Measurements from ENCODE around the gene SLC12A7.
A peak's percentile ranks its signal among the peaks of the same experiment; 100 is the strongest.

Gene SLC12A7

DNA sequence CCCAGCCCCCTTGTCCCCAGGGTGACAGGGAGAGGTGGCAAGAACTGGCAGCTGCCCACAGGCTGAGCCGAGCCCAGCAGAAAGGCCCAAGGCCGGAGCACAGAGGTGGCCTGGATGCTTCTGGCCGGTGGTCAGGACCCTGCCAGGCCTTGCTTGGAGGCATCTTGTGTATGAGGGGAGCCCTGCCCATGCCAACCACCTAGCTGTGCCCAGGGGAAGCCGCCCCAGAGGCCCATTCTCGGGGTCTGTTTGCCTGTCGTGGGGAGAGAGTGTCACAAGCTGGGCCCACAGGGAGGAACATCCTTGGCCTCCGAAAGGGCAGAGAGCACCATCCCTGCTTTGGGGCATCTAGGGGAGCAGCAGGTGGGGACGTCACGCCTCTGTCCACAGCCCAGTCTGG lies 93.3 kb downstream of the SLC12A7 start:
- DNase-seq (ENCODE audit: low spot score), result no peak

DNA sequence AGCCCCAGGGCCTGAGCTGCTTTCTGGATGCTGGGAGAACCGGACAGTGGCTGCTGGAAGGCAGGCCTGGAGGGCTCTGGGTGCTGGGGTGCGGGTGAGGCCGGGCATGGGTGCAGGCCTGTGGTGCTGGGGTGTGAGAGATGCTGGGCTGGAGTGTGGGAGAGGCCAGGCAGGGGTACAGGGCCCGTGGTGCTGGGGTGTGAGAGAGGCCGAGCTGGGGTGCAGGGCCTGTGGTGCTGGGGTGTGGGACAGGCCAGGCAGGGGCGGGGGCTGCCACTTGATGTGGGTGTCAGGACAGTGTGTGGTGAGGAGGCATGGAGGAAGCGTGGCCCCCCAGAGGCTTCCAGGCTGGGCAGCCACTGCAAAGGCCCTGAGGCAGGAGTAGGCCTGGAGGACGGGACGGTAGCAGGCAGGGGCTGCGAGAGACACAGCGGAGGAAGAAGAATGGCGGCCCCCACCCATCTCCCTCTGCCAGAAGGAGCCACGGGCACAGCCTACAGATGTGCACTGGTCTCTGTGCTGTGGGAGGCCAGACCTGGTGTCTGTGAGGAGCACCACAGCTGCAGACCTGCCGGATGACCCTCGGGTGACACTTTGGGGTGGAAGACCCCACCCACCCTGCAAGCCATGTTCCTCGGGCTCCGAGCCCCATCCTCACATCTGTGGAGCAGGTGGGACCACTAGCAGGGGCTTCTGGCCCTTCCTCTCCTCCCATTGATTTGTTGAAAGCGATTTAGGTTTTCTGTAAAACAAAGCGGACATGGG lies 94.0 kb downstream of the SLC12A7 start:
- no peak for DNase-seq (ENCODE audit: low spot score)

DNA sequence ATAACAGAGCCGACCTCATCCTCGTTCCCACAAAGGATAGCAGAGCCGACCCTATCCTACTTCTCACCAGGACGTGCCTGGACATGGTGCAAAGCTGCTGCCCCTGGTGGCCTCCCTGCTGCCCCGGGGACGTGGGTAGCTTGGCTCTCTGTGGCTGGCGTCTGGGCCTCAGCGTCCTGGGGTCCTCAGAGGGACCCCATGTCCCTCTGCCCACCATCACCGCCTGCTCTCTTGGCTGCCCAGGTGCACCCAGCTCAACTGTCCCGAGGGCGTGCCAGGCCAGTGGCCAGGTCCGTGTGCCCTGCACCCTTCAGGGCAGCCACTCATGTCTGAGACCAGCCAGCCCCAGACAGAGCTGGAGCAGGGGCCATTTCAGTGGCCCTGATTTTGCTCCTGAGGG lies 94.8 kb downstream of the SLC12A7 start:
- DNase-seq (ENCODE audit: low spot score), result no peak

DNA sequence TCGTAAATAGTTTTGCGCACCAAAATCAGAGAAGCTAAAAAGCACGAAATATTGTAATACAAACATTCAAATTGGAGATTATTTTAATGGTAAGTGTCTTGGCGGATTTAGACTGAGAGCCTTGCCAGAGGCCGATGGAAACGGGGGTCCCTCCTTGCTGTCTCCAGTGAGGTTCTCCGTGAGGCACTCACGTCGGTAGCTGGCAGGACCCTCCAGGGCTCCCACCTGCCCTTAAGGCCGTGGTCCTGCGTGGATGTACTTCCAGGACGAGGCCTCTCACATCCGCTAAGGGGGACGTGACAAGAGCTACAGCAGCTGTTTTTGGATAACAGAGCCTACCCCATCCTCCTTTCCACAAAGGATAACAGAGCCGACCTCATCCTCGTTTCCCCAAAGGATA lies 95.4 kb downstream of the SLC12A7 start:
- no peak for DNase-seq (ENCODE audit: low spot score)

DNA sequence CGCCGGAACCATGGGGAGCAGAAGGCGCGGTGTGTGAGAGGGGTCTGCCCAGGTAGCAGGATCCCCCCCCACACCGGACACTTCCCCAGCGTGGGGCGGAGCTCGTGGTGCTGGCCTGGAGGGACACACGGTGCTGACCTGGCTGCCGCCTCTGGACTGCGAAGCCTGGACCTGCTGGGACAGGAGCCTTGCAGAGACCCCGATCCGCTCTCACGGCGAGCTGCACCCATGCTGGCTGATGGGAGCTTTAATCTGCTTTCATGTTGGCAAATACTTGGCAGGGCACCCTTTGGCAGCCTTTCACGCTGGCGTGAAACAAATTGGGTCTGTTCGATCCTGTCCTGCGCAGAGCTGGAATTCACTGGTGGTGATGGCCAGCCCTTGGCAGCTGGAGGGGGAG lies 95.8 kb downstream of the SLC12A7 start:
- DNase-seq (ENCODE audit: low spot score), result no peak

DNA sequence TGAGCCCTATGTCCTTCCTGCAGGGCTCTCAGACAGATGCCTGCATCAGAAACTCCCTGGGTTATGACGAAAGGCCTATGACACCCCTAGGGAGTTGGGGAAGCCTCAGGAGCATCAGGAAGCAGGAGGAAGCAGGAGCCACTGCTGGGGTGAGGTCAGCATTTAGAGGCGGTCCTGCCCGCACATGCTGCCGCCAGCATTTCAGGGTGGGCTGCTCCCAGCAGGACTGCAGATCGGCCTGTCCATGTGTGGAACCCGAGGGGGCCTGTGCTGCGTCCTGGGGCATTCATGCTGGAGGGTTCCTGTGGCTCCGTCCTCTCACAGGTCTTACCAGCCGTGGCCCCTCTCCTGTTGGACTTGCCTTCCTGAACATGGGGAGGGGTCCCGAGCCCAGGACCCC lies 96.4 kb downstream of the SLC12A7 start:
- DNase-seq (ENCODE audit: low spot score), result no peak

DNA sequence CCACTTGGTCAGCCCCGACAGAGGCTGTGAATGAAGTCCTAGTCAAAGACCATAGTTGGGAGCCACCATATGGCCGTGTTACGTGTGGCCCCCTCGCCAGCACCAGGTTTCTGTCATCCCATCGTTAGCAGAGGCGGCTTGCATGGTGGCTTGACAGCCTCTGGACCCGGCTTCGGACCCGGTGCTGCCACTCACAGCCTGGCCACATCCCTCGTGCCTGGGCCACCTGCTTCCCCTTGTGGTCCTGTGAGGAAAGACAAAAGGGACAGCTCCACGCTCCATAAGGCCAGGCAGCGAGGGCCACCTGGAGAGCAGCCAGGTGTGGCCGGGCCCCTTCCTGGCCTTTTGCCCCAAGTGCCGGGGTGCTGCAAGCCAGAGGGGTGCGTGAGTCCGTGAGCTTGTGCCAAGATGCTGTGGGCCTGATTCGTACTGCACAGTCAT lies 97.1 kb downstream of the SLC12A7 start:
- no peak for DNase-seq (ENCODE audit: low spot score)

DNA sequence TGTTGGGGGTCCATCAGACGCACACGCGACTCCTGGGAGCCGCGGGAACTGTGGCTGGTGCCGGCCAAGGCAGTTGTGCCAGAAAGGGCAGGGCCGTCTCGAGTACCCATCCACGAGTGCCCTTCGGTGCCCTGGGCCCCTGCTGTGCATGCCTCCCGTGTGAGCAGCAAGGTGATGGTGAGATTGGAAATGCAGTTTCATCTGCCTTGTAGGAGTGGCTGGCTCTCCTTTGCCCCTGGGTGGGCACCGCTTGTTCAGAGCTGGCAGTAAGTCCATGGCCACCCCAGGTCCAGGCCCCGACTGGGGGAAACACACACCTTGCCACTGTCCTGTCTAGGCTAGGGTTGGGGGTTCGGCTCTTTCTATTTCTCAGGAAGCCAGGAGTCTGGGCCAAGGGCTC lies 97.5 kb downstream of the SLC12A7 start:
- DNase-seq (ENCODE audit: low spot score), result no peak

DNA sequence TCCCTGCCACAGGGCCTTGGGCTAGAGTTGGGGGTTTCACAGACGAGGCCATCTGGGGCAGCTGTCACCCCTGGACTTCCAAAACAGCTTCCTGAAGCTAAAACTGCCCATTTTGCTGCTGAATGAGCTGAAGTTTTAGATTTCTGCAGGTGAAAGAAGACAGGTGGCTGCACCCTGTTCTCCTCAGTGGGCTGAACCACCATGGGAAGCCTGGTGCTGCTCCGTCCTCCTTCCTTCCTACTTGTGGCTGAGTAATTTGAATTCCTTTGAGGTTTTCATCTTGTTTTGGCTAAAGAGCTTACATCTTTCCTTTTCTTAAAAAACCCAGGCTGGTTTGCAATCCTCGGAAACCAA lies 97.9 kb downstream of the SLC12A7 start:
- no peak for DNase-seq (ENCODE audit: low spot score)

DNA sequence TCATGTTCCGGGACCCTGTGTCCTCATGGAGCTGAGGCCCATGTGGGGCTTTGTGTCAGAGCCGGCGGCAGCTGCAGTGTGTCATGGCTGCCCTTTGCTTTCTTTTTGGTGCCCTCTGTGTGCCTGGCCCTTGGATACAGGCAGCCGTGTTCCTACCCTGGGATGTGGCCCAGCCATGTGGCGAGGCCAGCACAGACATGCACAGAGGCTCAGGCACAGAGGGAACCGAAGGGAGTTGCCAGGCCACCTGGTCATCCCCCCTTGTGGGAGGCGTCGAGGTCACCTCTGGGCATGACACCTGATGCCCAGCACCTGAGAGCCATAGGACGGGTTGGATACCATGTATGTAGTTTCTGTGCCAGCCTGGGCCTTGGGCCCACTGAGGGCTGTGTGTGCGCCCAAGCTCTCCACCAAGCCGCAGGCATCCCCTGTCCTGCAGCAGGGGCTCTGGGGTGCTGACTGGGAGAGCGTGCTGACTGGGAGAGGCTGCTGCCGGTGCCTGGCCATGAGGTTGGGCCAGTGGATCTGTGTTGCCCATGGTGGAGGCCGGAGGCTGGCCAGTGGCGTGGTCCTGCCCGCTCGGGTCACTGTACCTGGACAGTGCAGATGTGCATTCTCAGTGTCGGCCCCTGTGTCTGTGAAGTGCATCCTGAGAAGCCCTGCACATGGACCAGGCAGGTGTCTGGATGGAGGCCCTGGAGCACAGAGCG lies 98.5 kb downstream of the SLC12A7 start:
- DNase-seq (ENCODE audit: low spot score), result no peak

DNA sequence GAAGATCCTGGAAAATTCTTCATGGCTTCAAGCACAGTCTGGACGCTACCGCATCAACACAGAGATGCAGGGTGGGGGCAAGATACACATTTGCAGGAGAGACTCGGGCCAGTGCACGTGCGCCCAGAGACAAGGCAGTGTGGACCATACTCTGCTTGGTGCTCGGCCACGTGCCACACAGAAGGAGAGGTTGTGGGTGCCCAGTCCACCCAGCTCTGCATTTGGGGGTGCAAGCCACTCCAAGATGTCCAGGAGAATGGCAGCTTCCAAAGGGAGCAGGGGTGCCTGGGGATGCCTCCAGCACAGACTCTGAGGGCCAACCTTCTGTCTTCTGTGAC lies 99.0 kb downstream of the SLC12A7 start:
- DNase-seq (ENCODE audit: low spot score), result no peak

DNA sequence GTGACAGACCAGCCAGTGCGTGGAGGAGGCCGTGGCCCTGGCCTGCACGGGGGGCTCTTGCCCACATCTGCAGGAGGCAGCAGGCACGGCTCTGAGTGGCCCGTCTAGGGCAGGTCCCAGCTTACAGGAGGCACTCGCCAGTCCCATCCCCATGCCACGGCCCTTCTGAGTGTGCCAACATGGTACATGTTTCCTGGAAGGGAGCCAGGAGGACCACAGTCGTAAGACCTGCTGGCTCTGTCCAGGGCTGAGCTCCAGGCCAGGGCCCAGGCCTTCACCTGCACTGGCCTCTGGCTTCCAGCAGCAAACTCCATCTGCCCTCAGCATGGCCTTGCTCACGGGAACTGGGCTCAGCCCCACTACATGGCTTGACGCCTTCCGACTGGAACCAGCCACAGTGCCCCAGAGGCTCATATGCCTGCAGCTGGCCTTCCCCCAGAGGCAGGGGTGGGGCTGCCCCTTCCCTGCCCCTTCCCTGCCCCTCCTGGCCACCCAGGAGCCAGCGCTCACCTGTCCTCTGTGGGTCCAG lies 99.5 kb downstream of the SLC12A7 start:
- no peak for DNase-seq (ENCODE audit: low spot score)

DNA sequence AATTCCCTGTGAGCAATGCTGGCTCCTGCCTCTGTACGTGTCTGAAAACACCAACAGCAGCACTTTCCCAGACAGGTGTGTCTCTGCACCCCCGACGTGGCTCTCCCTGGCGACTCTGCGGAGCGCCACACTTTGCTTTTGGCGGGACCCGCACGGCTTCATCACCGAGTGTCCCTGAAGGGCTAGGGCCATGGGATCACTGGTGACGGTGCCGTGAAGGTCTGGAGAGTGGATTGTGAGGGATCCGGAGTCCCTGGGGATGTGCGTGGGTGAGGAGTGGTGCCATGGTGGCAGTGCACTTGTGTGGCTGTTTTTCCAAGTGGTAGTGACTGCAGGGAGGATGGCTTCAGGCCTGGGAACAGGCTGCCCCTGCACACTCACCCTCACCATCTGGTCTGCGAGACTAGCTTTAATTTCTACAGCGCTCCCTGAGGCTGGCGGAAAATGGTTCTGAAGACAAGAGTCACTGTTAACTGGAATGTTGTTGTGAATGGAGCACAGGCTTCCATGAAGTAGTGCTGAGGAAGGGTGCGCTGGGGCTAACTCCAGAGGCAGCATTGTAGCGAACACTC lies 100.0 kb downstream of the SLC12A7 start:
- DNase-seq (ENCODE audit: low spot score), result no peak

DNA sequence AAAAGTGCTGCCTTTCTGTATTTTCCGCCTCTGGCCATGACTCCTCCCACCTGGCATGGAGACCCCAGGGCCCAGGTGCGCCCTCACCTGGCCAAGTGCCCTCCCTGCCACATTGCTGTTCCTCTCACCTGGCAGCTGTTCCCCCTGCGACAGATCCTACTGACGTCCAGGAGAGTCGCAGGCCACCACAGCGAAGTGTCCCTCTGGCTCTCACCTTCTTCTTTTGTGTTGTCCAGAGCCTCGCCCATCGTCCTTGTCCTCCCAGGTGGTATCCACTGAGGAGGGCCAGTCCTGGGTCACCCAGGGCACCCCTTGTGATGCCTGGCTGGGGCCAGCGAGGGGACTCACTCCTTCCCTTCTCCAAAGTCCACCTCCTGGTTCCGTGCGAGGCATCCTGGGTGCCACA lies 100.6 kb downstream of the SLC12A7 start:
- DNase-seq (ENCODE audit: low spot score), result peak; percentile 89

DNA sequence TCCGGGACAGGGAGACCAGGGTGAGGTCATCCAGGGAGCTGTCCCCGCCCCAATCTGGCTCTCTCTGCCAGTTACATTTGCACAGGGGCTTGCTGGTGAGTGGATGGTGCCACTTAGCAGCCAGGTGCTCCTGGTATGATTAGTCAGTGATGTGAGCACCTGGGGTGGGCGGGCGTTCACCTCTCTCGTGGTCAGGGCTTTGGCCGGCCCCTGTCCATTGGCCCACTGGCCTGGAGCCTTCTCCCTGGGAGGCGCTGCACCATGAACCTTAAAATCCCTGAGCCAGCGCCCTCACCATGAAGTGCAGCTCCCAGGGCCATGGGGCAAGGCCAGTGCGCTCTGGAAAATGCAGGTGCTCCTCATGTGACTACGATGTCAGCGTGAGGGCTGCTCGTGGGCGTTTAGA lies 101.2 kb downstream of the SLC12A7 start:
- DNase-seq (ENCODE audit: low spot score), result no peak

DNA sequence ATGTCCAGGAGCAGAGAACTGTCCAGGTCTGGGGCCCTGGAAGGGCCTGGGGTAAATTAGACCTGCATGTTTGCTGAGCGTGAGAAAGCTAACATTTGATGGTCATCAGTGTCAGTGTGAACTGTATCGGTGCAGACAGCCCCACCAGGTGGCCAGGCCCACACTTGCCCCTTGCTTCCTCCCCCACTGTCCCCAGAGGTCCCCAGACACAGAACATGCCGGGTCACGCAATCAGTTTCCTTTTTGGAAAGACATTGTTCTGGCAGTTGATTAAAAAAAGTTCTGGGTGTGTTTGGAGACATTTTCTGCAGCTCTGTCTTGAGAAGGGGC lies 101.7 kb downstream of the SLC12A7 start:
- DNase-seq (ENCODE audit: low spot score), result peak; percentile 89

DNA sequence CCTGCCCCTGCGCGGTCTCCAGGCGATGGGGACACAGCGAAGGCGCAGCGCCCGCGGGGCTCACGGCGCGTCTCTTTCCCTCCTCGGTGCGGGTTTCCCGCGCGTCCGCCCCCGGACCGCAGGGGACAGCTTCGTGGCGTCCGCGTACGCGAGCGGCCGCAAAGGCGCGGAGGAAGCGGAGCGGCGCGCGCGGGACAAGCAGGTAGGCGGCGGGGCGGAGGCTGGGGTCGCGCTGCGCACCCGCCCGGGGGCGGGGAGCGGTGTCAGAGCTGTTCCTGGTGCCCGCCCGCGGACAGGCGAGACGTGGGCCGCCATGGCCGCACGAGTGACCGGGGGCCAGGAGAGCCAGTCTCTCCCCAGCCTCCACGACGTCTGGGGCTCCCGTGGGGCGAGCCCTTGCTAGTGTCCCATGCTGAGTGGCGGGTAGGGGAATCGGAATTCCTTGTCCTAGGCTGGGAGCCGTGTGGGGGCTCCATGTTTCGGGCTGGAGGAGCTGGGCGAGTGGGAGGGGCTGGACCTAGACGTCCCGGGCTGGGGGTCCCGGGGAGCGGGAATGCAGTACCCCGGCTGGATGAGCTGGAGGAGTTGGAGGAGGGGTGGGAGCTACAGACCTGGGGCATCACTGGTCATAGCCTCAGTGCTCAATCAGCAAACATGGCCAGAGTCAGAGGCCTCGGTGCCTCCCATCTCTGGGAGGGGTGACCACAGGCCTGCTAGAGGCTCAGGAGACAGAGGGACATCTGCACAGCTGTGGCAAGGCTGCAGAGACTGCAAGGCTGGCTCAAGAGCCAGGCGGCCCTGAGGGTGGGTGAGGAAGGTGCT lies 102.3 kb downstream of the SLC12A7 start:
- no peak for DNase-seq (ENCODE audit: low spot score)

DNA sequence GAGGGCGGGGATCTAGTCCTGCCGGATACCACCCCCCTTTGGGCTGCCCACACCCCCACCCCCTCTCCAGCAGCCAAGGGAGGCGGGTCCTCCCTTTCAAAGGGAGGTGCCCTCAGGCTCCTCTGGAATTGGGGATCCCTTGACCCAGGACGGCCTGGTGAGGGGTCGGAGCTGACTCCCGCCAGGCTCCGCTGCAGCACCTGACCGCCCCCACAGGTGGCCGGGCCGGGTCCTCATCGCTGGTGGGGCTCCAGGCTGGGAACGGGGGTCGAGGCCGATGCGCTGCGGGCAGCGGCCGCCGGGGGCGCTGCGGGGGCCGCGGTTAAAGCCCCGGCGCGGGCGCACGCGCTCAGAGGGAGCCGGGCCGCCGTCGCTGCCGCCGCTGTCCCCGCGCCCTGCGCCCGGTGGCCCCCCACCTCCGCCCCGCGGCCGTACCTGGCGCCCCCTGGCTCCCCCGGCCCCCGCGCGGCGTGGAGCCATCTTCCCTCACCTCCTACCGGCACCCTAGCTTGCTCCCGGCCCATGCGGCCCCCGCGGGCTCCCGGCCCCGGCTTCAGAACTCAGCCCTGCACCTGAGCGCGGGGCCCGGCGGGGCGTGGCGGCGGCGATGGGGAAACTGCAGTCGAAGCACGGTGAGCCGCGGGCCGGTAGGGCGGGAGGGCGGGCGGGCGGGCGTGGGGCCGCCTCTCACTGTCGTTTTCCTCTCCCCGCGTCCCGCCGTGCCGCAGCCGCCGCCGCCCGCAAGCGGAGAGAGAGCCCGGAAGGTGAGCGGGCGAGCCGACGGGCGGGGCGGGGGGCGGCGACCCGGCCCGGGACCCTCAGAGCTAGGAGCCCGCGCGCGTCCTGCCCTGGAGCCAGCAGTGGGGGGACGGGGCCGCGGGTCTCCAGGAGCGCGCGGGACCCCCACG lies 103.2 kb downstream of the SLC12A7 start, which contains the start of gene NKD2:
NKD2 (plus strand) TSS at position 352 of the 908 bp plus-strand sequence; CDS start at position 608, 256 bp downstream.
- peak; percentile 84 for DNase-seq (ENCODE audit: low spot score)

DNA sequence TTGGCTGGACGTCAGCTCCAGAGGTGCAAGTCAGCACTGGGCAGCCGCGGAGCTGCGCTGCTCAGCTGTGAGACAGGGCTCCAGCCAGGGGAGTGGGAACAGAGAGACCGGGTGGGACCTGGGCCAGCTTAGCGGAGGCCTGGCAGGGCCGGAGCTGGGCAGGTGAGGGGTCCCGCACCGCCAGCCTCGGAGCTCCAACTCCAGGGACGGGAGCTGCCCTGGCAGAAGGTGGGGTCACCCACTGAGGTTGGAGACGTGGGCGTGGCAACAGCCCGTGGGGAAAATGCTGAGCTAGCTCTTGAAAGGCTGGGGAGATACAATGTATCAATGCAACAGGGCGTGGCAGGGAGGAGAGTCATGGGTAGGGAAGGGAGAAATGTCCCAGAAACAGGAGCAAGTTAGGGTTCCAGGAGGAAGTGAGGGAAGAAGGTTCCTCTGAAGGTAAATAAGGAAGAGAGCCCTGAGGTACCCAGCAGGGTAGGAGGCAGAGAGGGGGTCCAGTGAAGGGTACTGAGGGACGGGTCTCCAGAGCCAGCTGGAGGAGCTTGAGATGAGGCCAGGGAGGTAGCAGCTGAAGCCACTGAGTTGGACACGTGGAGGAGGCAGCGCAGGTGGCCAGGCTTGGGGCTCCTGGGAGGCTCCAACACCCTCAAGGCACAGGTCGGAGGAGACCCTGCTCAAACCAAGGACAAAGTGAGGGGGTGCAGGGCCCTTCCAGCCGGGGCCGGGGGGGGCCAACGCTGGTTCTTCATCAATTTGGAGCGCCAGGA lies 104.0 kb downstream of the SLC12A7 start:
- DNase-seq (ENCODE audit: low spot score), result no peak

DNA sequence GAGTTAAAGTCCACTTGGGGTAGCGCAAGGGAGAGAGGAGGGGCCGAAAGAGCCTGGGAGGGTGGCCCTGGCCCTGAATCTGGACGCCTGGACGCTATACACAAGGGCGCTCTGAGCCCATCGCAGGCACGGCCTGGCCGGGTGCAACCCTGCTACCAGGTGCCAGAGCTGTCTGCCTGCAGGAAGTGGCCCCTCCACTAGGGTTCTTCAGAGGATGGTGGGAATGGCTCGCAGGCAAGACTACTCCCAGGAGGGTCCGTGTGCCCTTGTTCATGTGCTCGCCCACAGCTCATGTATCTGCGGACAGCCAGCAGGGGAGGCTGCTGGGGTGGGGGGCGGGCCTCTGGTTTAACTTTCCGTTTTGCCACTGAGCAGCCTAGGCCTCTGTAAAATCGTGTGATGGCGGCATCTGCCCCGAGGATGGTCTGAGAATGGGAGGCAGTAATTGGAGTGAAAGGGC lies 104.6 kb downstream of the SLC12A7 start:
- DNase-seq (ENCODE audit: low spot score), result no peak
